Measurements from ENCODE around the gene INCENP.
A peak's percentile ranks its signal among the peaks of the same experiment; 100 is the strongest.

Gene INCENP

GRCh38 chr11:62152245-62153086 is 28.7 kb downstream of the INCENP start:
- no peak for TF ChIP-seq CTCF (IDR thresholded peaks at IDR 0.05; ENCODE audit: low read depth, low read length)
- H3K4me3 ChIP-seq (replicated peaks in 1 of 2; ENCODE audit: low read depth in 2 of 2, low read length in 2 of 2): no peak overlapping the region
- DNase-seq (ENCODE audit: low read depth in 2 of 2): no peak

GRCh38 chr11:62153087-62153395 is 29.2 kb downstream of the INCENP start:
- TF ChIP-seq CTCF (IDR thresholded peaks at IDR 0.05; ENCODE audit: low read depth, low read length): no peak
- no peak overlapping the region for H3K4me3 ChIP-seq (replicated peaks in 1 of 2; ENCODE audit: low read depth in 2 of 2, low read length in 2 of 2)
- DNase-seq (ENCODE audit: low read depth in 2 of 2): peak; percentile 69 to 83

- no peak for TF ChIP-seq CTCF (IDR thresholded peaks at IDR 0.05; ENCODE audit: low read depth, low read length)
- no peak overlapping the region for H3K4me3 ChIP-seq (replicated peaks in 1 of 2; ENCODE audit: low read depth in 2 of 2, low read length in 2 of 2)
- no peak for DNase-seq (ENCODE audit: low read depth in 2 of 2)
Measured at GRCh38 chr11:62153617-62154016, 29.8 kb downstream of the INCENP start.

GRCh38 chr11:62157603-62158002 is 33.8 kb downstream of the INCENP start:
- no peak for DNase-seq (ENCODE audit: low read depth in 2 of 2)
- H3K4me3 ChIP-seq (replicated peaks in 1 of 2; ENCODE audit: low read depth in 2 of 2, low read length in 2 of 2): no peak overlapping the region
- TF ChIP-seq CTCF (IDR thresholded peaks at IDR 0.05; ENCODE audit: low read depth, low read length): no peak

- TF ChIP-seq CTCF (IDR thresholded peaks at IDR 0.05; ENCODE audit: low read depth, low read length): no peak
- no peak overlapping the region for H3K4me3 ChIP-seq (replicated peaks in 1 of 2; ENCODE audit: low read depth in 2 of 2, low read length in 2 of 2)
- DNase-seq (ENCODE audit: low read depth in 2 of 2): no peak
Measured at GRCh38 chr11:62166371-62166770, 42.6 kb downstream of the INCENP start.

GRCh38 chr11:62169448-62169847 is 45.6 kb downstream of the INCENP start:
- TF ChIP-seq CTCF (IDR thresholded peaks at IDR 0.05; ENCODE audit: low read depth, low read length): no peak
- H3K4me3 ChIP-seq (replicated peaks in 1 of 2; ENCODE audit: low read depth in 2 of 2, low read length in 2 of 2): no peak overlapping the region
- DNase-seq (ENCODE audit: low read depth in 2 of 2): no peak

- H3K4me3 ChIP-seq (replicated peaks in 1 of 2; ENCODE audit: low read depth in 2 of 2, low read length in 2 of 2): no peak overlapping the region
- no peak for TF ChIP-seq CTCF (IDR thresholded peaks at IDR 0.05; ENCODE audit: low read depth, low read length)
- DNase-seq (ENCODE audit: low read depth in 2 of 2): peak in 1 of 2 donors; percentile 32
Measured at GRCh38 chr11:62169935-62170334, 46.1 kb downstream of the INCENP start.
